Neuron (in vitro differentiated cells): ENCODE measurements around the gene NIPAL3.
"Not testable (repeated sequence)": the region's sequence is repeated elsewhere in the genome, so short reads cannot be mapped to it uniquely, and the experiment has no call there.

Experiments
- H2AFZ ChIP-seq: one replicate; pipeline ENCODE4 v1.6.1; 2013; ENCODE audit warnings: low read depth, mild to moderate bottlenecking, inconsistent platforms, low read length, moderate library complexity
- H3K27me3 ChIP-seq: one replicate; pipeline ENCODE4 v1.6.1; 2013; ENCODE audit warnings: low read length; ENCODE audit not compliant: insufficient read depth
- H3K36me3 ChIP-seq: one replicate; pipeline ENCODE4 v1.6.1; 2013; ENCODE audit warnings: low read length; ENCODE audit not compliant: insufficient read depth
- H3K4me1 ChIP-seq: one replicate; pipeline ENCODE4 v1.6.1; 2013; ENCODE audit warnings: low read length; ENCODE audit not compliant: insufficient read depth
- H3K4me3 ChIP-seq: 2 replicates; pipeline ENCODE4 v1.5.1; 2013; ENCODE audit warnings: mild to moderate bottlenecking, low read length, moderate library complexity
- H3K9me3 ChIP-seq: one replicate; pipeline ENCODE4 v1.6.1; 2013; ENCODE audit warnings: low read length

NIPAL3 gene

GRCh38 chr1:24459551-24460266 is 44.1 kb downstream of the NIPAL3 start:
- H3K4me1 ChIP-seq: peaks cover 11% of the 10 kb centered on the region
- no peaks in the 10 kb centered on the region for H3K36me3 ChIP-seq
- H2AFZ ChIP-seq: no peak overlapping the region
- H3K4me3 ChIP-seq: no peak overlapping the region
- no peaks in the 10 kb centered on the region for H3K27me3 ChIP-seq
- H3K9me3 ChIP-seq: no peaks in the 10 kb centered on the region

GRCh38 chr1:24462128-24462527 is 46.5 kb downstream of the NIPAL3 start:
- not testable (repeated sequence) for H3K9me3 ChIP-seq, H3K27me3 ChIP-seq, H2AFZ ChIP-seq, H3K4me3 ChIP-seq, H3K36me3 ChIP-seq
- H3K4me1 ChIP-seq: peaks cover 11% of the 10 kb centered on the region

GRCh38 chr1:24463776-24464735 is 48.5 kb downstream of the NIPAL3 start:
- Histone ChIP-seq H2AFZ (no peak overlapping the region), H3K4me1 (peaks cover 19% of the 10 kb centered on the region), H3K9me3 (no peaks in the 10 kb centered on the region), H3K4me3 (no peak overlapping the region), H3K27me3 (no peaks in the 10 kb centered on the region), H3K36me3 (no peaks in the 10 kb centered on the region)

GRCh38 chr1:24465099-24465498 is 49.5 kb downstream of the NIPAL3 start:
- Histone ChIP-seq H2AFZ (no peak overlapping the region), H3K4me1 (peaks cover 19% of the 10 kb centered on the region), H3K4me3 (no peak overlapping the region), H3K36me3 (no peaks in the 10 kb centered on the region), H3K27me3 (no peaks in the 10 kb centered on the region), H3K9me3 (no peaks in the 10 kb centered on the region)

- H3K4me1 ChIP-seq: peaks cover 19% of the 10 kb centered on the region
- no peaks in the 10 kb centered on the region for H3K9me3 ChIP-seq
- H2AFZ ChIP-seq: no peak overlapping the region
- H3K27me3 ChIP-seq: no peaks in the 10 kb centered on the region
- no peak overlapping the region for H3K4me3 ChIP-seq
- no peaks in the 10 kb centered on the region for H3K36me3 ChIP-seq
Observed at GRCh38 chr1:24465638-24466037, 50.0 kb downstream of the NIPAL3 start.

- Histone ChIP-seq H2AFZ (no peak overlapping the region), H3K27me3 (no peaks in the 10 kb centered on the region), H3K9me3 (no peaks in the 10 kb centered on the region), H3K36me3 (no peaks in the 10 kb centered on the region), H3K4me1 (peaks cover 12% of the 10 kb centered on the region), H3K4me3 (no peak overlapping the region)
Observed at GRCh38 chr1:24468685-24469316, 53.2 kb downstream of the NIPAL3 start.

GRCh38 chr1:24470592-24470991 is 55.0 kb downstream of the NIPAL3 start:
- no peak overlapping the region for H3K4me3 ChIP-seq
- no peaks in the 10 kb centered on the region for H3K36me3 ChIP-seq
- no peaks in the 10 kb centered on the region for H3K27me3 ChIP-seq
- no peaks in the 10 kb centered on the region for H3K9me3 ChIP-seq
- H2AFZ ChIP-seq: no peak overlapping the region
- peaks cover 8% of the 10 kb centered on the region for H3K4me1 ChIP-seq

GRCh38 chr1:24472527-24473251 is 57.1 kb downstream of the NIPAL3 start:
- Histone ChIP-seq H3K9me3 (no peaks in the 10 kb centered on the region), H3K27me3 (no peaks in the 10 kb centered on the region), H3K4me1 (peaks cover 8% of the 10 kb centered on the region), H3K36me3 (no peaks in the 10 kb centered on the region), H3K4me3 (no peak overlapping the region), H2AFZ (no peak overlapping the region)

- no peaks in the 10 kb centered on the region for H3K27me3 ChIP-seq
- H3K36me3 ChIP-seq: no peaks in the 10 kb centered on the region
- no peak overlapping the region for H2AFZ ChIP-seq
- H3K4me1 ChIP-seq: no peaks in the 10 kb centered on the region
- no peak overlapping the region for H3K4me3 ChIP-seq
- no peaks in the 10 kb centered on the region for H3K9me3 ChIP-seq
Observed at GRCh38 chr1:24474193-24474592, 58.6 kb downstream of the NIPAL3 start.

- H3K4me1 ChIP-seq: no peaks in the 10 kb centered on the region
- no peaks in the 10 kb centered on the region for H3K9me3 ChIP-seq
- H2AFZ ChIP-seq: no peak overlapping the region
- no peaks in the 10 kb centered on the region for H3K36me3 ChIP-seq
- H3K4me3 ChIP-seq: no peak overlapping the region
- H3K27me3 ChIP-seq: no peaks in the 10 kb centered on the region
Observed at GRCh38 chr1:24475700-24476099, 60.1 kb downstream of the NIPAL3 start.

- Histone ChIP-seq H2AFZ (no peak overlapping the region), H3K4me3 (no peak overlapping the region), H3K36me3 (no peaks in the 10 kb centered on the region), H3K27me3 (no peaks in the 10 kb centered on the region), H3K4me1 (no peaks in the 10 kb centered on the region), H3K9me3 (no peaks in the 10 kb centered on the region)
Observed at GRCh38 chr1:24476571-24476970, 61.0 kb downstream of the NIPAL3 start.

- no peaks in the 10 kb centered on the region for H3K36me3 ChIP-seq
- no peaks in the 10 kb centered on the region for H3K9me3 ChIP-seq
- H3K4me3 ChIP-seq: no peak overlapping the region
- no peak overlapping the region for H2AFZ ChIP-seq
- H3K27me3 ChIP-seq: no peaks in the 10 kb centered on the region
- H3K4me1 ChIP-seq: no peaks in the 10 kb centered on the region
Observed at GRCh38 chr1:24477309-24477708, 61.7 kb downstream of the NIPAL3 start.
